MCF 10A (cell line): ENCODE results near the gene NR0B2. TPM values are rescaled to one million over a fixed set of nuclear protein-coding genes. Genes with fewer than 3 reads are reported as not detected.
"Not testable (repeated sequence)": the region's sequence is repeated elsewhere in the genome, so short reads cannot be mapped to it uniquely, and the experiment has no call there.

Experiments
- BruUV-seq: library from RNA; stranded (reverse); fragments of 400-500 nt; replicated peaks from 2 replicates; lab custom pipeline; 2021; lab: Mats Ljungman, UMichigan
- CTCF ChIA-PET: fragments of 300-600 bp; sonication (Branson Sonifier 250); formaldehyde crosslinking; extraction: SDS; loops from one replicate; lab custom pipeline; 2021; ENCODE audit warnings: antibody characterized with exemption, inconsistent platforms; lab: Yijun Ruan, JAX
- POLR2A ChIA-PET: fragments of 300-600, 350-650 bp; sonication (Branson Sonifier 250); formaldehyde crosslinking; extraction: SDS; loops from one replicate; lab custom pipeline; 2020; ENCODE audit warnings: antibody characterized with exemption, inconsistent platforms; lab: Yijun Ruan, JAX
- DNase-seq: peaks from one replicate; pipeline ENCODE4 v3.0.0-alpha.2; 2018; ENCODE audit not compliant: unreplicated experiment
- H3K27ac Mint-ChIP-seq: one replicate; pipeline ENCODE4 v1.8.0; 2022; ENCODE audit warnings: mild to moderate bottlenecking, low read depth, mixed read lengths; ENCODE audit not compliant: unreplicated experiment
- H3K27me3 Mint-ChIP-seq: one replicate; pipeline ENCODE4 v1.8.0; 2022; ENCODE audit warnings: mixed read lengths; ENCODE audit not compliant: insufficient read depth, unreplicated experiment
- H3K36me3 Mint-ChIP-seq: one replicate; pipeline ENCODE4 v1.8.0; 2022; ENCODE audit warnings: mild to moderate bottlenecking, moderate library complexity, mixed read lengths; ENCODE audit not compliant: insufficient read depth, unreplicated experiment
- H3K4me1 Mint-ChIP-seq: one replicate; pipeline ENCODE4 v1.8.0; 2022; ENCODE audit warnings: mixed read lengths; ENCODE audit not compliant: insufficient read depth, unreplicated experiment
- H3K4me3 Mint-ChIP-seq: one replicate; pipeline ENCODE4 v1.8.0; 2022; ENCODE audit warnings: mild to moderate bottlenecking, moderate library complexity, mixed read lengths; ENCODE audit not compliant: unreplicated experiment
- H3K9me3 Mint-ChIP-seq: one replicate; pipeline ENCODE4 v1.8.0; 2022; ENCODE audit warnings: mixed read lengths; ENCODE audit not compliant: unreplicated experiment
- CTCF ChIP-seq: fragments of 200-600 bp; IDR thresholded peaks from one replicate; pipeline ENCODE4 v1.8.0; 2022; ENCODE audit warnings: antibody characterized with exemption, mild to moderate bottlenecking; ENCODE audit not compliant: unreplicated experiment
- intact Hi-C: fragments of 100-400 bp; cut with micrococcal nuclease; formaldehyde crosslinking; loops from 2 replicates; pipeline ENCODE4 v1.14.1; 2022
- total RNA-seq: library from RNA; stranded (reverse); gene quantifications from 2 replicates; pipeline ENCODE4 v1.2.3, GENCODE V29; 2022

NR0B2 gene
- total RNA-seq, 1 experiment from 2014 or later = not detected

- Mint-ChIP-seq H3K9me3 (no peaks in the 10 kb centered on the region), H3K27ac (peak overlapping the region; percentile 93), H3K27me3 (no peaks in the 10 kb centered on the region), H3K4me1 (peaks cover 14% of the 10 kb centered on the region), H3K36me3 (peaks cover 85% of the 10 kb centered on the region), H3K4me3 (peak overlapping the region; percentile 91)
- intact Hi-C loops = no loop called here
- ChIA-PET CTCF (interaction anchor here (0.6 to 3.6 kb wide), 9 partner anchors 11 to 98 kb away, joined by 3 to 19 read pairs (median 3); no protein-coding TSS in a partner anchor), POLR2A (interaction anchor here (0.7 to 6.4 kb wide), 6 partner anchors 12 to 115 kb away, joined by 3 to 103 read pairs (median 29); partner anchors contain the start of genes GPATCH3 and SFN)
- BruUV-seq = no TSS peak
- TF ChIP-seq CTCF = no peak
- no peak for DNase-seq
Measured at GRCh38 chr1:26888231-26888630, 25.5 kb downstream of the NR0B2 start.

GRCh38 chr1:26887125-26887524, 26.6 kb downstream of the NR0B2 start:
- intact Hi-C loops = loop anchor here (2.0 kb wide), 1 partner anchor 34 kb away; no protein-coding TSS in a partner anchor
- peak; percentile 48 for DNase-seq
- peaks cover 85% of the 10 kb centered on the region for H3K36me3 Mint-ChIP-seq
- TF ChIP-seq CTCF = peak; percentile 44
- CTCF ChIA-PET = interaction anchor here (0.5 to 3.6 kb wide), 20 partner anchors 9 to 480 kb away, joined by 3 to 19 read pairs (median 4); partner anchors contain the start of gene MAP3K6
- BruUV-seq = no TSS peak
- H3K27ac Mint-ChIP-seq = no peak overlapping the region
- H3K4me1 Mint-ChIP-seq = peaks cover 14% of the 10 kb centered on the region
- no peaks in the 10 kb centered on the region for H3K9me3 Mint-ChIP-seq
- POLR2A ChIA-PET = interaction anchor here (0.6 to 6.4 kb wide), 8 partner anchors 10 to 358 kb away, joined by 3 to 103 read pairs (median 4); partner anchors contain the start of genes GPATCH3 and SFN
- no peak overlapping the region for H3K4me3 Mint-ChIP-seq
- H3K27me3 Mint-ChIP-seq = no peaks in the 10 kb centered on the region

- Mint-ChIP-seq H3K4me3 (no peak overlapping the region), H3K4me1 (no peaks in the 10 kb centered on the region), H3K27me3 (no peaks in the 10 kb centered on the region), H3K9me3 (no peaks in the 10 kb centered on the region), H3K36me3 (peaks cover 91% of the 10 kb centered on the region), H3K27ac (no peak overlapping the region)
- DNase-seq = no peak
- no peak for TF ChIP-seq CTCF
- ChIA-PET POLR2A (interaction anchor here (0.5 to 2.8 kb wide), 3 partner anchors 11 to 55 kb away, joined by 3 to 13 read pairs (median 3); no protein-coding TSS in a partner anchor), CTCF (interaction anchor here (0.7 to 2.6 kb wide), 6 partner anchors 23 to 842 kb away, joined by 3 to 14 read pairs (median 6); no protein-coding TSS in a partner anchor)
- intact Hi-C loops = no loop called here
- no TSS peak for BruUV-seq
Measured at GRCh38 chr1:26882696-26883463, 30.9 kb downstream of the NR0B2 start.

GRCh38 chr1:26881611-26882010, 32.2 kb downstream of the NR0B2 start:
- ChIA-PET POLR2A (interaction anchor here (0.8 to 2.8 kb wide), 5 partner anchors 12 to 33 kb away, joined by 3 to 13 read pairs (median 4); no protein-coding TSS in a partner anchor), CTCF (interaction anchor here (0.6 to 2.6 kb wide), 9 partner anchors 9 to 387 kb away, joined by 3 to 14 read pairs (median 5); no protein-coding TSS in a partner anchor)
- H3K36me3 Mint-ChIP-seq = peaks cover 81% of the 10 kb centered on the region
- intact Hi-C loops, H3K4me3 Mint-ChIP-seq, H3K4me1 Mint-ChIP-seq, H3K9me3 Mint-ChIP-seq, BruUV-seq, H3K27ac Mint-ChIP-seq, DNase-seq, H3K27me3 Mint-ChIP-seq: not testable (repeated sequence)
